ENCODE measurements around the gene KCNF1. TPM values are rescaled to one million over a fixed set of nuclear protein-coding genes. Genes with fewer than 3 reads are reported as not detected.
"Not testable (repeated sequence)": the region's sequence is repeated elsewhere in the genome, so short reads cannot be mapped to it uniquely, and the experiment has no call there.

KCNF1 gene
- total RNA-seq, 1 donor from 2014 or later, result 0.30 TPM

DNA sequence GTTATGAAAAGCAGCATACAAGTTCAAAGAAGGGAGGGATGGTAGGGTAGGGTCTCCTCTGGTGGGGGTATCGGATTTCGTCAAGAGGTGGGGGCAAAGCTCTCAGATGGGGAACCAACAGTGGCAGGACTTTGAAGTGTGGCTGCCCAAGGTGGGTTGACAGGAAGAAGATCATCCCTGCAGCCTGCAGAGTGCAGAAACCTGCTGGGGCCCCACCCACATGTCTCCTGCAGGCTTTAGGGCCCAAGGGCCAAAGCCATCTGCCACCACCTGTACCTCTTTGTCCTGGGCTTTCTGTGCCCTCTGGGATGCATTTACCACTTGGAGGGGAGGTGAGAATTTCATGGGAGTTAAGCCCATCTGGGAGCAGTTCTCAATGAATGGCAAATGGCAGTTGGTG lies 42.7 kb downstream of the KCNF1 start:
- H3K27ac ChIP-seq (replicated peaks), result no peak overlapping the region
- no peak for DNase-seq
- H3K27me3 ChIP-seq (ENCODE audit: low read depth), result peaks cover 22% of the 10 kb centered on the region
- no peaks in the 10 kb centered on the region for H3K9me3 ChIP-seq (replicated peaks)
- no peak overlapping the region for H3K4me3 ChIP-seq
- H3K36me3 ChIP-seq, result no peaks in the 10 kb centered on the region
- H3K4me1 ChIP-seq, result peaks cover 9% of the 10 kb centered on the region
- intact Hi-C loops (cut with micrococcal nuclease), result no loop called here
- TF ChIP-seq CTCF (IDR thresholded peaks at IDR 0.05; ENCODE audit: borderline replicate concordance), result no peak

DNA sequence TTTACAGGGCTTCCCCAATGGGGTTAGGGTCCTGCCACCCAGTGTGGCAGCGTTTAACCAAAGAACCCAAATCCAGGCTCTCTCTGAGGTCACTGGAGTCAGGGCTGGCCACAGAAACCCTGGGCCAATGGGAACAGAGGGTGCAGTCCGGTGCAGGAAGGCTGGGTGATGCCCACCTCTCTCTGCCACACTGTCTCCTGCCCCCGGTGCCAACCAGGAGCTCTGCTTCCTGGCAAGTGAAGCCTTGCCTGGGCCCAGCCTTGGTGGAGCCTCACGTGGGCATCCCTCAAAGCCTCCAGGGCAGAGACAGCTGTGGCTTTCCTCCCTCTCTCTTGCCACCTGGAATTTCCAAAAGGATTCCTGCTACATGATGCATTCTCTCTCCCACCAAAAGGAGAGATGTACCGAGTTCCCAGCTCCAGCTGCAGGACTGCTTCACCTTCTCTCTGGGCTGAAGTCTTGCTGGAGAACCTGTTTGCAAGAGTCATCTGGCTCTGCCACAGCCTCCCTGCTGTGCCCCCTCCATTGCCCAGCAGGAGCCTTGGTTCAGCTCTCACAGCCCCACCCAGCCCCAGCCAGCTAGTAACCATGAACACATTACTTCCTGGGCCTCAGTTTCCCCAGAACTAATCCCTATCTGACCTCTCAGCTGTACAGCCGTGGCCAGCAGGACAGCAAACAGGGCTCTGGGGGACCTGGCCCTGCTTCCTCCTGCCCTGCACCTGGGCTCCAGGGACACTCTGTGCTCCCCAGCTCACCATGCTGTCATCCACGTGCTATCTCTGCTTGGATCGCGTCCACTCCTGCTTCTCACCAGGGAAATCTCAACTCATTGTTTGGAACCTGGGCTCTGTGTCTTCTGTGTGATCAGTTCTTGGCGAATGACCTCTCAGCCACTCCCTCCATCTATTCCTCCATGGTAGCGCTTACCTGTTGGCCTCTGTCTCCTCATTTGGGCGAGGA lies 43.4 kb downstream of the KCNF1 start:
- Histone ChIP-seq H3K27ac (replicated peaks) (no peak overlapping the region), H3K4me1 (peaks cover 9% of the 10 kb centered on the region), H3K9me3 (replicated peaks) (no peaks in the 10 kb centered on the region), H3K36me3 (no peaks in the 10 kb centered on the region), H3K27me3 (ENCODE audit: low read depth) (peaks cover 17% of the 10 kb centered on the region), H3K4me3 (no peak overlapping the region)
- TF ChIP-seq CTCF (IDR thresholded peaks at IDR 0.05; ENCODE audit: borderline replicate concordance), result no peak
- intact Hi-C loops (cut with micrococcal nuclease), result no loop called here
- DNase-seq, result no peak

- Histone ChIP-seq H3K4me3 (no peak overlapping the region), H3K9me3 (replicated peaks) (no peaks in the 10 kb centered on the region), H3K27me3 (ENCODE audit: low read depth) (peaks cover 19% of the 10 kb centered on the region), H3K27ac (replicated peaks) (no peak overlapping the region), H3K4me1 (peaks cover 9% of the 10 kb centered on the region), H3K36me3 (no peaks in the 10 kb centered on the region)
- intact Hi-C loops (cut with micrococcal nuclease), result no loop called here
- no peak for TF ChIP-seq CTCF (IDR thresholded peaks at IDR 0.05; ENCODE audit: borderline replicate concordance)
- DNase-seq, result no peak
Measured at GRCh38 chr2:10956006-10956790, 44.5 kb downstream of the KCNF1 start.

GRCh38 chr2:10957391-10957790 lies 45.7 kb downstream of the KCNF1 start:
- DNase-seq, result no peak
- Histone ChIP-seq H3K27ac (replicated peaks) (no peak overlapping the region), H3K9me3 (replicated peaks) (no peaks in the 10 kb centered on the region), H3K4me1 (peaks cover 9% of the 10 kb centered on the region), H3K27me3 (ENCODE audit: low read depth) (peaks cover 17% of the 10 kb centered on the region), H3K36me3 (no peaks in the 10 kb centered on the region), H3K4me3 (no peak overlapping the region)
- intact Hi-C loops (cut with micrococcal nuclease), result no loop called here
- no peak for TF ChIP-seq CTCF (IDR thresholded peaks at IDR 0.05; ENCODE audit: borderline replicate concordance)

- H3K27ac ChIP-seq (replicated peaks); intact Hi-C loops (cut with micrococcal nuclease); H3K9me3 ChIP-seq (replicated peaks); DNase-seq; H3K4me1 ChIP-seq; H3K36me3 ChIP-seq; H3K4me3 ChIP-seq: not testable (repeated sequence)
- H3K27me3 ChIP-seq (ENCODE audit: low read depth), result peaks cover 27% of the 10 kb centered on the region
Measured at GRCh38 chr2:10958452-10958851, 46.7 kb downstream of the KCNF1 start.
